Cardiac muscle cell (in vitro differentiated cells and primary cell): ENCODE results near the gene COX6B2. TPM values are rescaled to one million over a fixed set of nuclear protein-coding genes. Genes with fewer than 3 reads are reported as not detected.

Experiments
- DNase-seq, 2 donors: peaks; one replicate each; pipeline versions ENCODE4 v3.0.0 to v3.0.0-alpha.2; 2010 to 2017; ENCODE audit warnings: low read depth in 1 of 2, low spot score in 1 of 2
- H3K27ac ChIP-seq: fragments of 200-600 bp; sonication (generic); 2 replicates; pipeline ENCODE4 v1.5.1; 2016
- H3K27me3 ChIP-seq: fragments of 200-600 bp; sonication (generic); 2 replicates; pipeline ENCODE4 v1.6.0; 2016; ENCODE audit warnings: control low read depth
- H3K36me3 ChIP-seq: fragments of 200-600 bp; sonication (generic); 2 replicates; pipeline ENCODE4 v1.5.1; 2016; ENCODE audit warnings: control low read depth
- H3K4me1 ChIP-seq: fragments of 200-600 bp; sonication (generic); 2 replicates; pipeline ENCODE4 v1.8.1; 2017; ENCODE audit warnings: low read depth, mild to moderate bottlenecking, mixed run types
- H3K4me3 ChIP-seq: fragments of 200-600 bp; sonication (generic); 2 replicates; pipeline ENCODE4 v1.5.1; 2016; ENCODE audit warnings: mild to moderate bottlenecking
- H3K9me3 ChIP-seq: fragments of 200-600 bp; sonication (generic); 2 replicates; pipeline ENCODE4 v1.5.1; 2017; ENCODE audit warnings: low read depth, mild to moderate bottlenecking, control low read depth
- polyA plus RNA-seq: library from polyadenylated mRNA; unstranded; fragments of >200 nt; fragmentation: Nextera tagmentation; extraction: Ambion mirVana; gene quantifications from 2 replicates; pipeline ENCODE4 v1.2.1, GENCODE V29; 2016
- total RNA-seq: library from RNA; depleted of rRNA; stranded (reverse); fragments of >200 nt; gene quantifications from 2 replicates; pipeline ENCODE4 v1.2.3, GENCODE V29; 2016
- TF ChIP-seq, protein P1 (sequence below): IDR thresholded peaks from 2 replicates; pipeline ENCODE4 v1.5.1; 2012; ENCODE audit warnings: low read depth, mild to moderate bottlenecking, low read length

COX6B2 gene
- total and polyA plus RNA-seq, 2 experiments from 2014 or later, result 0.06 TPM; not detected in 1

DNA sequence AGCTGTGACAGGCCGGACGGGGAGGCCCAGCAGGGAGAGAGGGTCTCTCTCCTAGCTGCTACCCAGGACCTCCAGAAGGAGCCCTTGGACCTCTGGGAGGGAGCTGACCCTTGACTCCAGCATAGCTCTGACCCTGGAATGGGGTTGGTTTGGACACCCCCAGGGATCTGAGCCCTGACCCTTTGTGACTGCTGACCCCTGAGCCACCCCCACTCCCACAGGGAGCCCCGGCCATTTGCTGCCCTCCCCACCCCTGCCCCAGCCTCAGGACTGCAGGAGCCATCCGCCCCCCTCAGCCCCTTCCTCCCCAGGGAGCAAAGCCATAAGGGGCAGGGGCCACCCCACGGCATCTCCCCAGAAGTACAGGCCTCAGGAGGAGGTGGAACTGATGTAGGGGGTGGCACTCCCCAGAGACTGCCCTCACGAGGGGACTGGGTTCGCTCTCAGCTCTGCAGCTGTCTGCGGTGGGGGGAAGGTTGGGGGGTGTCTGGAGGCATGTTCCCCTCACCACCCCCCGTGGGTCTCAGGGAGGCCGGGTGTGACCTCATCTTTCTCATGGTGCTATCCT is 7.0 kb downstream of the COX6B2 start:
- Histone ChIP-seq H3K9me3 (no peaks in the 10 kb centered on the region), H3K4me3 (no peak overlapping the region), H3K27ac (no peak overlapping the region), H3K4me1 (peaks cover 12% of the 10 kb centered on the region), H3K36me3 (peaks cover 19% of the 10 kb centered on the region), H3K27me3 (peaks cover 12% of the 10 kb centered on the region)
- no peak for DNase-seq
- TF ChIP-seq, protein P1, sequence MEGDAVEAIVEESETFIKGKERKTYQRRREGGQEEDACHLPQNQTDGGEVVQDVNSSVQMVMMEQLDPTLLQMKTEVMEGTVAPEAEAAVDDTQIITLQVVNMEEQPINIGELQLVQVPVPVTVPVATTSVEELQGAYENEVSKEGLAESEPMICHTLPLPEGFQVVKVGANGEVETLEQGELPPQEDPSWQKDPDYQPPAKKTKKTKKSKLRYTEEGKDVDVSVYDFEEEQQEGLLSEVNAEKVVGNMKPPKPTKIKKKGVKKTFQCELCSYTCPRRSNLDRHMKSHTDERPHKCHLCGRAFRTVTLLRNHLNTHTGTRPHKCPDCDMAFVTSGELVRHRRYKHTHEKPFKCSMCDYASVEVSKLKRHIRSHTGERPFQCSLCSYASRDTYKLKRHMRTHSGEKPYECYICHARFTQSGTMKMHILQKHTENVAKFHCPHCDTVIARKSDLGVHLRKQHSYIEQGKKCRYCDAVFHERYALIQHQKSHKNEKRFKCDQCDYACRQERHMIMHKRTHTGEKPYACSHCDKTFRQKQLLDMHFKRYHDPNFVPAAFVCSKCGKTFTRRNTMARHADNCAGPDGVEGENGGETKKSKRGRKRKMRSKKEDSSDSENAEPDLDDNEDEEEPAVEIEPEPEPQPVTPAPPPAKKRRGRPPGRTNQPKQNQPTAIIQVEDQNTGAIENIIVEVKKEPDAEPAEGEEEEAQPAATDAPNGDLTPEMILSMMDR, result no peak

DNA sequence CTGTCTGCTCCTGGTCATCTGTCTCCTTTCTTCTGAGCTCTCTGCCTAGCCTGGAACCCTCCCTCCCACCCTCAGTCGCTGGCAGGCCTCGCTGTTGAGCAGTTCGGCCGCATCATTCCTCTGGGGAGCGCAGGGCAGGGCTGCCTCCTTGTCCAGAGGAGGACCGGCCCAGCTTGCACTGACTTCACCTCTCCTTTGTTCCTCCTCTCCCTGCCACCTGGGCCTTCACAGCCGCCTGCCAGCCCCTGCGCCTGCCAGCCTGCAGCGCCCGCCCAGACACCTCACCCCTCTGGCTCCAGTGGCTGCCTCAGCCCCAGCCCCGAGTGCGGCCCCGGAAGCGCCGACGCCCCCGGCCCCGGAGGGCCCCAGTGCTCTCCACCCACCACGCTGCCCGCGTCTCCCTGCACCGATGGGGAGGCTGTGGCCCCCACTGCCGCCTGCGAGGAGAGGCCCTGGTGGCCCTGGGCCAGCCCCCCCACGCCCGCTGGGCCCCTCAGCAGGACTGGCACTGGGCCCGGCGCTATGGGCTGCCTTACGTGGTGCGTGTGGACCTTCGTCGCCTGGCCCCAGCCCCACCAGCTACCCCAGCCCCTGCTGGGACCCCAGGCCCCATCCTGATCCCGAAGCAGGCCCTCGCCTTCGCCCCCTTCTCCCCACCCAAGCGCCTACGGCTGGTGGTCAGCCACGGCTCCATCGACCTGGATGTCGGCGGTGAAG is 7.6 kb downstream of the COX6B2 start:
- H3K4me1 ChIP-seq, result peaks cover 12% of the 10 kb centered on the region
- H3K36me3 ChIP-seq, result peaks cover 24% of the 10 kb centered on the region
- no peak overlapping the region for H3K27ac ChIP-seq
- H3K27me3 ChIP-seq, result peaks cover 6% of the 10 kb centered on the region
- H3K9me3 ChIP-seq, result no peaks in the 10 kb centered on the region
- TF ChIP-seq, protein P1, result no peak
- no peak for DNase-seq
- H3K4me3 ChIP-seq, result no peak overlapping the region

DNA sequence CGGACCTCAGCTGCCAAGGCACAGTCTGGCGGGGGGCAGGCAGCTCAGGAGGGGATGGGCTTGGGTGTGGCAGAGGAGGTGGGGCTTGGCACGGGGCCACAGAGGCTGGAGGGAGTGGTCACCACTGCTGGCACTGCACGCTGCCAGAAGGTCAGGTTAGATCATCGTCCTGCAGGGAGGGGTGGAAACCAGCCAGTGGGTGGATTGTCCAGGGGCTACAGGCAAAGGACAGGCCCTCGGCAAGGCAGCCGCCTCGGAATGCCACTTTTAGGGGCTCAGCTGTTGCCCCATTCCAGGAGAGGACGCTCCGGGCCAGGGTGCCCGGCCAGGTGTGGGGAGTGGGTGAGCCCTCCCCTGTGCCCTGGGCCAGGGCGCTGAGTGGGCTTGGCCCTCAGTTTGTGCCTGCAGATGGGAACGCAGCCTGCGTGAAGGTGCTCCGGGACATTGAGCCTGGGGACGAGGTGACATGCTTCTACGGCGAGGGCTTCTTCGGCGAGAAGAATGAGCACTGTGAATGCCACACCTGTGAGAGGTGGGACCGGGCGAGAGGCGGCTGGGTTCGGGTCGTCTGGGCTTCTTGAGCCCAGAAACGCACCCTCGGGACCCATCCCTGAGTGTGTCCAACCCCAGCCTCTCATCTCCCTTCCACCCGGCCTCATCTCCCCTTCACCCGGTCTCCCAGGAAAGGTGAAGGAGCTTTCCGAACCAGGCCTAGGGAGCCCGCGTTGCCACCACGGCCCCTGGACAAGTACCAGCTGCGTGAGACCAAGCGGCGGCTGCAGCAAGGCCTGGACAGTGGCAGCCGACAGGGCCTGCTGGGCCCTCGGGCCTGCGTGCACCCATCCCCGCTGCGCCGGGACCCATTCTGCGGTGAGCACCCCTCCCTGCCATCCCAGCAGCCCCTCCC is 8.4 kb downstream of the COX6B2 start:
- no peak overlapping the region for H3K4me3 ChIP-seq
- peaks cover 24% of the 10 kb centered on the region for H3K36me3 ChIP-seq
- TF ChIP-seq, protein P1, result no peak
- H3K27me3 ChIP-seq, result no peaks in the 10 kb centered on the region
- DNase-seq, result peak in 1 of 2 donors; percentile 33
- no peak overlapping the region for H3K27ac ChIP-seq
- peaks cover 12% of the 10 kb centered on the region for H3K4me1 ChIP-seq
- no peaks in the 10 kb centered on the region for H3K9me3 ChIP-seq

DNA sequence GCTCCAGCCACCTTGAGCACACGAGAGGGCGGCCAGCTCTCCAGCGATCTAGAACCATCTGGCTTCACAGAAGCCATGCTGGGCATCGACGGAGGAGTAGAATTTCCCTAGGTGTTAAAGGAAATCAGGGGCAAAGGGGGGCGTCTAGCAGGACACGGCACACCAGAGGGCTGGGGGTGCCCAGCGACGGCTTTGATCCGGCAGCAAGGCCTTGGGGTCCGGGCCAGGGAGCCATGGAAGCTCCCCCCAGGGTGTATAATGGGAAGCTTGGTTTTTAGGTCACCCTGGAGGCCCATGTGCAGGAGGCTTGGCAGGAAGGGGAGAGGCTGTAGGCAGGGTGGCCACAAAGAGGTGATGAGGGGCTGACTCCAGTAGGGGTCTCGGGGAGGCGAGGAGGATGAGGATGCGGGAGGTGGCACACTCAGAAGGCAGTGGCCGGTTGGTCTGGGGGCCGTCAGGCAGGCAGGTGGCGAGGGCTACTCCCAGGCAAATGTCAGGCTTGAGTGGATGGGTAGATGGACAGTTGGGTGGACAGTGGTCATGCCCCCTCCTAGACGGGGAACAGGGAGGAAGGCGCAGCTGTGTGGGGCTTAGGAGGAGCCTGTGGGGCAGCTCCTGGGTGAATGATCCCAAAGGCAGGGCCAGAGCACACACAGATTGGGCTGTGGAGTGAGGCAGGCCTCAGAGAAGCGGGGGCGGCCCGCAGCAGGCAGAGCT is 9.3 kb downstream of the COX6B2 start:
- Histone ChIP-seq H3K4me1 (peaks cover 12% of the 10 kb centered on the region), H3K36me3 (peaks cover 24% of the 10 kb centered on the region), H3K4me3 (no peak overlapping the region), H3K27me3 (no peaks in the 10 kb centered on the region), H3K27ac (no peak overlapping the region), H3K9me3 (no peaks in the 10 kb centered on the region)
- TF ChIP-seq, protein P1, result no peak
- DNase-seq, result no peak

DNA sequence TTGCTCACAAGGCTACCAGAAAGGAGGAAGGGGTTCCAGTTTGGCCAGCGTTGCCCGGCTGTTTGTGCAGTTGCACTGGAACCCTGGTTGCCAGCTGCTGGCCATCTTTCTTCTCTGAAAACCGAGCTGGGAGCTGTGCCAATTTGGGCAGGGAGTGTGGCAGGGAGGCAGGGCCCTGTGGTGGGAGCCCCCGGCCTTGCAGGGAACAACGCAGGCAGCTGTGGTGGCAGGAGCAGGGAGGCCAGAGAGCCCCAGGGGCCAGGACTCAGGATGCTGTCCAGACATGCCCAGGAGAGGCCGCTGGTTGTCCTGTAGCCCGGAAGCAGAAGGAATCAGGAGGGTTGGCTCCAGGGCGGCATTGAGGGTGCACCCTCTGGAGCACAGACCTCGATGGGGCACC is 10.1 kb downstream of the COX6B2 start:
- Histone ChIP-seq H3K4me3 (no peak overlapping the region), H3K27me3 (no peaks in the 10 kb centered on the region), H3K36me3 (peaks cover 24% of the 10 kb centered on the region), H3K27ac (no peak overlapping the region), H3K4me1 (peaks cover 12% of the 10 kb centered on the region), H3K9me3 (no peaks in the 10 kb centered on the region)
- DNase-seq, result no peak
- TF ChIP-seq, protein P1, result no peak
